Osteoblast (primary cell): ENCODE measurements around the gene PIAS1. TPM values are rescaled to one million over a fixed set of nuclear protein-coding genes. Genes with fewer than 3 reads are reported as not detected.
A peak's percentile ranks its signal among the peaks of the same experiment; 100 is the strongest.

Source experiments
- DNase-seq: peaks from one replicate; pipeline ENCODE4 v3.0.0; 2011; ENCODE audit warnings: low spot score, mixed read lengths; ENCODE audit not compliant: insufficient read length; ENCODE audit errors: missing footprints
- H2AFZ ChIP-seq: 2 replicates; pipeline ENCODE4 v1.6.0; 2011; ENCODE audit warnings: mild to moderate bottlenecking, low read length
- H3K27ac ChIP-seq: 2 replicates; pipeline ENCODE4 v1.5.1; 2011; ENCODE audit warnings: mild to moderate bottlenecking, low read depth, low read length, moderate library complexity
- H3K27me3 ChIP-seq: 2 replicates; pipeline ENCODE4 v1.6.0; 2012; ENCODE audit warnings: mild to moderate bottlenecking, control low read depth, inconsistent platforms, low read length, moderate library complexity; ENCODE audit not compliant: insufficient read depth
- H3K36me3 ChIP-seq: 2 replicates; pipeline ENCODE4 v1.5.1; 2011; ENCODE audit warnings: mild to moderate bottlenecking, low read length, control low read depth, moderate library complexity; ENCODE audit not compliant: insufficient read depth
- H3K4me1 ChIP-seq: 2 replicates; pipeline ENCODE4 v1.5.1; 2011; ENCODE audit warnings: mild to moderate bottlenecking, low read length, control low read depth, moderate library complexity; ENCODE audit not compliant: insufficient read depth
- H3K4me2 ChIP-seq: 2 replicates; pipeline ENCODE4 v1.6.0; 2011; ENCODE audit warnings: mild to moderate bottlenecking, low read length; ENCODE audit not compliant: insufficient read depth
- H3K4me3 ChIP-seq: fragments of 200-600 bp; sonication (generic); 3 replicates; pipeline ENCODE4 v1.5.1; 2012; ENCODE audit warnings: mild to moderate bottlenecking, low read length, inconsistent platforms; ENCODE audit not compliant: insufficient read depth
- H3K79me2 ChIP-seq: 2 replicates; pipeline ENCODE4 v1.6.0; 2012; ENCODE audit warnings: mild to moderate bottlenecking, low read length, control low read depth, inconsistent platforms; ENCODE audit not compliant: insufficient read depth
- H3K9me3 ChIP-seq: 2 replicates; pipeline ENCODE4 v1.5.1; 2011; ENCODE audit warnings: low read depth, low read length, control low read depth
- H4K20me1 ChIP-seq: 2 replicates; pipeline ENCODE4 v1.6.0; 2012; ENCODE audit warnings: mild to moderate bottlenecking, low read length, control low read depth; ENCODE audit not compliant: insufficient read depth
- CTCF ChIP-seq: IDR thresholded peaks from 2 replicates; pipeline ENCODE4 v1.5.1; 2011; ENCODE audit warnings: mild to moderate bottlenecking, low read depth, low read length, moderate library complexity; ENCODE audit errors: extremely low read depth
- total RNA-seq: library from RNA; depleted of rRNA; stranded (reverse); fragments of >200 nt; gene quantifications from 2 replicates; pipeline ENCODE4 v1.2.3, GENCODE V29; 2012

The PIAS1 gene
- total RNA-seq, 1 donor = 29.0 TPM

- no peak for DNase-seq
- H3K4me3 ChIP-seq = no peak overlapping the region
- H3K4me1 ChIP-seq = peaks cover 18% of the 10 kb centered on the region
- H3K36me3 ChIP-seq = no peaks in the 10 kb centered on the region
- TF ChIP-seq CTCF = no peak
- H3K4me2 ChIP-seq = no peak overlapping the region
- H3K27me3 ChIP-seq = no peaks in the 10 kb centered on the region
- no peak overlapping the region for H2AFZ ChIP-seq
- no peak overlapping the region for H3K27ac ChIP-seq
- H3K79me2 ChIP-seq = peaks cover 27% of the 10 kb centered on the region
- no peaks in the 10 kb centered on the region for H3K9me3 ChIP-seq
- H4K20me1 ChIP-seq = peaks cover 19% of the 10 kb centered on the region
Observed at GRCh38 chr15:68051907-68052306, 2.2 kb upstream of the PIAS1 start.

- no peak for DNase-seq
- Histone ChIP-seq H3K9me3 (no peaks in the 10 kb centered on the region), H3K4me3 (no peak overlapping the region), H2AFZ (no peak overlapping the region), H3K27ac (no peak overlapping the region), H4K20me1 (peaks cover 24% of the 10 kb centered on the region), H3K4me1 (peaks cover 21% of the 10 kb centered on the region), H3K36me3 (no peaks in the 10 kb centered on the region), H3K4me2 (no peak overlapping the region), H3K79me2 (peaks cover 32% of the 10 kb centered on the region), H3K27me3 (no peaks in the 10 kb centered on the region)
- no peak for TF ChIP-seq CTCF
Observed at GRCh38 chr15:68052431-68052830, 1.7 kb upstream of the PIAS1 start.

GRCh38 chr15:68053001-68053400 is 1.1 kb upstream of the PIAS1 start:
- H4K20me1 ChIP-seq = peaks cover 28% of the 10 kb centered on the region
- H3K27me3 ChIP-seq = no peaks in the 10 kb centered on the region
- DNase-seq = no peak
- H2AFZ ChIP-seq = no peak overlapping the region
- H3K9me3 ChIP-seq = no peaks in the 10 kb centered on the region
- H3K4me2 ChIP-seq = no peak overlapping the region
- H3K79me2 ChIP-seq = peaks cover 38% of the 10 kb centered on the region
- no peak overlapping the region for H3K27ac ChIP-seq
- no peak overlapping the region for H3K4me3 ChIP-seq
- no peaks in the 10 kb centered on the region for H3K36me3 ChIP-seq
- peaks cover 21% of the 10 kb centered on the region for H3K4me1 ChIP-seq
- TF ChIP-seq CTCF = no peak

- DNase-seq = peak; percentile 89
- Histone ChIP-seq H3K4me3 (peak overlapping the region; percentile 84), H4K20me1 (peaks cover 40% of the 10 kb centered on the region), H3K4me1 (peaks cover 21% of the 10 kb centered on the region), H3K27me3 (no peaks in the 10 kb centered on the region), H3K36me3 (no peaks in the 10 kb centered on the region), H3K79me2 (peaks cover 55% of the 10 kb centered on the region), H3K27ac (peak overlapping the region; percentile 58), H3K9me3 (no peaks in the 10 kb centered on the region), H2AFZ (peak overlapping the region; percentile 73), H3K4me2 (peak overlapping the region; percentile 98)
- no peak for TF ChIP-seq CTCF
Observed at GRCh38 chr15:68054628-68055223, 611 bp downstream of the PIAS1 start.
